Activated naive CD4-positive, alpha-beta T cell treated with anti-CD3 and anti-CD28 coated beads, Interleukin-2, amount 50 U/mL, for 16 hours (primary cell): ENCODE measurements around the gene CLCNKB.
"Not testable (repeated sequence)": the region's sequence is repeated elsewhere in the genome, so short reads cannot be mapped to it uniquely, and the experiment has no call there.

ENCODE experiments used
- DNase-seq: peaks from one replicate; pipeline ENCODE4 v3.0.0-alpha.2; 2020

CLCNKB gene

GRCh38 chr1:16036461-16036860, 7.1 kb upstream of the CLCNKB start:
- DNase-seq, result not testable (repeated sequence)

- no peak for DNase-seq
These were observed 5.0 kb upstream of the CLCNKB start for GRCh38 chr1:16038620-16038912.

DNA sequence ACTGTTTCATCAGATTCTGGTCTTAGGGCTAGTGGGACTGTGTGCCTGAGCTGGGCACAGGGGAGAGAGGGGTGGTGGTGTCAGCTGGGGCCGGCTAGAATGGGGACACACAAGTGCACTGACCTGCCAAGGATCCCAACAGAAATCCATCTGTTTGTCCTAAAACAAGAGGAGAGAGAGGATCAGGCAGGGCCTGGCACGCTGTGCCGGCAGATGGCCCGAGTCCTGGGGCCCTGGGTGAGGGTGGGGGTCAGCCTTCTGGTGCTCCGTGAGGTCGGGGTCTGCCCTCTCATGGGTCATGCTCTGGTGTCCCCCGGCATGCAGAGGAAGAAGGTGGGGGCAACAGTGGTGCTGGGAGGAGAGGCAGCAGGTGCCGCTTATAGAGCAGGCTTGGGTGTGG, 3.7 kb upstream of the CLCNKB start:
- not testable (repeated sequence) for DNase-seq

GRCh38 chr1:16041200-16041599, 2.4 kb upstream of the CLCNKB start:
- no peak for DNase-seq

GRCh38 chr1:16042096-16042495, 1.5 kb upstream of the CLCNKB start:
- DNase-seq, result no peak

GRCh38 chr1:16042654-16043053, 928 bp upstream of the CLCNKB start:
- DNase-seq, result not testable (repeated sequence)

DNA sequence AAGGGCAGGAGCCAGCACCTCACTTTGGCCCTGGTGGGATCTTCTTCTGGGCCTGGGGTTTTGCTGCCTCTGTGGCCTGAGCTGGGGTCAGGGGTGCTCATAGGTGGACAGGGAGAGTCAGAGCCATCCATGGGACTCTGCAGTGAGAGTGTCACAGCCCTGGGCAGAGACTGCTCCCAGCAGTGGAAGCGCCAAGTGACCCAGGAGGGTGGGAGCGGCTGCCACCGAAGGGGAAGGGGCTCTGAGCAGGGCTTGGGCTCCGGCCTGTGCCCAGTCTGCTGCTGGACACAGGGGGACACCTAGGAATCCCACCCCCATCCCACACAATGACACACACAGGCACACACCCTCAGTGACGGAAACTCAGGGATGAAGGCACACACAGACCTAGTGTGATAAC, 368 bp downstream of the CLCNKB start:
- no peak for DNase-seq

DNA sequence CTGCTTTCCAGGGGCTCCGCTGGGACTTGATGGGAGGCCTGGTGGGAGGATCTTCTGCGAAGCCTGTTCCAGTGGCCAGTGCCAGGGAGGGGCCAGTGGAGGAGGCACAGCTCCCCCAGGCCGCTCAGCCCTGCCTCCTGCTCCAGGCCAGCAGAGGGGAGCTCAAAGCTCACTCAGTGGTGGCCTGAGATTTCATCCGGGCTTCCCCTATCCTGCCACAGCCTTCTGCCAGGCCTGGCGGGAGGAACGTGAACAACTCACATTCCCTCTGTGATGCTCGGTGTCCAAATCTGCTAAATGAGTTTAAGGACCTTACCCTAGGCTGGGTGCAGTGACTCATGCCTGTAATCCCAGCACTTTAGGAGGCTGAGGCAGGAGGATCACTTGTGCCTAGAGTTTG, 3.3 kb downstream of the CLCNKB start:
- no peak for DNase-seq

DNA sequence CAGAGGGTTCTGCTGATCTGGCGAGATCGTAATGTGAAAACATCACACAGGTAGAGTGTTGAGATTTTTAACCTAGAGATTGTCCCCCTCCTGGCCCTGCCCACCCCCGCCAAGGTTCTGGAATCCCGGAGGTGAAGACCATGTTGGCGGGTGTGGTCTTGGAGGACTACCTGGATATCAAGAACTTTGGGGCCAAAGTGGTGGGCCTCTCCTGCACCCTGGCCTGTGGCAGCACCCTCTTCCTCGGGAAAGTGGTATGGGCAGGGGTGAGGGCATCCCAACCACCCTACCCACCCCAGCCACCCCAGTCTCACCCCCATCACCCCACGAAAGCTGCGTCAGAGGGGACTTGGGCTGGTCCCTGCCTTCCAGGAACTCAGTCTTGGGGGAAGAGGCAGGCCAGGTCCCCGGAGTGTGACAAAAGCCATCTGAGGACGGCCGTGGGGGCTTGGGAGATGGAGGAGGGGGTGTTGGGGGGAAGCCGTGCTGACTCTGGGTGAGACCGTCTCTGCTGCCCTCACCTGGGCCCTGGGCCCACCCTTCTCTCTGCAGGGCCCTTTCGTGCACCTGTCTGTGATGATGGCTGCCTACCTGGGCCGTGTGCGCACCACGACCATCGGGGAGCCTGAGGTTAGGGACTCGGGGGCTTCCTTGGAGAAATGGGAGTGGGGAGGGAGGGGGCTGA, 4.4 kb downstream of the CLCNKB start:
- no peak for DNase-seq

DNA sequence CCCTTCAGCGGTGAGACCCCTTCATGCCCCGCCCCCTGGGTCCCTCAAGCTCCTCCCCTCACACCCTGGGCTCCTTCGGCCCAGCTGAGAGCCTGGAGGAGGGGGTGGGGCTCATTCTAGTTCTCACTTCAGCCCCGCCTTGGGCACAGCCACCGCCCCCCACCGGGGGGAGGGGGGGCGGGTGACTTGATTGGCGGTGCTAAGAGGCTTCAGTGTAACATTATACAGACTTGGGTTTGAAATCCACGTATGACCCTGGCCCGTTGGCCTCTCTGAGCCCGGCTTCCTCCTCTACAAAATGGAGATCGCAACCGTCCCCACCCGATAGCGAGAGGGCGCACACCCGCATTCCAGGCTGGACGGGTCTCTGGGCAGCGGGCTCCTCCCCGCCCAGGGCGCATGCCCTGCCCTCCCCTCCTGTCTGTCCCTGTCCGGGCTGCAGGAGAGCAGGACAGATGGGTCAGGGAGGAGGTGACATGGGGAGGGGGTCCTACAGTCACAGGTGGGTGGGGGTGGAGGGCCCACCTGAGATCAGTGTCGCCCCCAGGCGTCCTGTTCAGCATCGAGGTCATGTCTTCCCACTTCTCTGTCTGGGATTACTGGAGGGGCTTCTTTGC, 5.1 kb downstream of the CLCNKB start:
- peak; percentile 44 for DNase-seq

- DNase-seq, result no peak
These were observed 6.7 kb downstream of the CLCNKB start for GRCh38 chr1:16050328-16050727.

DNA sequence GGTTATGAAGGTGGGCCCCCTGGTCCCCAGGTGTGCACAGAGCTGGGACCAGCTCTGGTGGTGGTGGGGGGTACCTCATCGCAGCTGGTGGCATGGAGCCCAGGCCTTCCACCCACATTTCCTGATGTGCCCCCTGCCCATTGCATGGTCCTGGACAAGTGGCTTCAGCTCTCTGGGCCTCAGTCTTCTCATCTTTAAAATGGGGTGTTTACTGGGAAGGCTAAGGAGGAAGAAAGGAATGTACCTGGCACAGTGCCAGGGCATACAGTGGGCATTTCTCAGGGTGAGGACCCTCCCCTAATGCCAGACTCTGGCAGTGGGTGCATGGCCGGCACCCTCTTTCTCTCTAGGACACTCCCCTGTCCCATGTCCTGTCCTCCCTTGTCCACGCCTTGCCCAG, 7.5 kb downstream of the CLCNKB start:
- DNase-seq, result no peak

- not testable (repeated sequence) for DNase-seq
These were observed 8.4 kb downstream of the CLCNKB start for GRCh38 chr1:16051949-16052348.

DNA sequence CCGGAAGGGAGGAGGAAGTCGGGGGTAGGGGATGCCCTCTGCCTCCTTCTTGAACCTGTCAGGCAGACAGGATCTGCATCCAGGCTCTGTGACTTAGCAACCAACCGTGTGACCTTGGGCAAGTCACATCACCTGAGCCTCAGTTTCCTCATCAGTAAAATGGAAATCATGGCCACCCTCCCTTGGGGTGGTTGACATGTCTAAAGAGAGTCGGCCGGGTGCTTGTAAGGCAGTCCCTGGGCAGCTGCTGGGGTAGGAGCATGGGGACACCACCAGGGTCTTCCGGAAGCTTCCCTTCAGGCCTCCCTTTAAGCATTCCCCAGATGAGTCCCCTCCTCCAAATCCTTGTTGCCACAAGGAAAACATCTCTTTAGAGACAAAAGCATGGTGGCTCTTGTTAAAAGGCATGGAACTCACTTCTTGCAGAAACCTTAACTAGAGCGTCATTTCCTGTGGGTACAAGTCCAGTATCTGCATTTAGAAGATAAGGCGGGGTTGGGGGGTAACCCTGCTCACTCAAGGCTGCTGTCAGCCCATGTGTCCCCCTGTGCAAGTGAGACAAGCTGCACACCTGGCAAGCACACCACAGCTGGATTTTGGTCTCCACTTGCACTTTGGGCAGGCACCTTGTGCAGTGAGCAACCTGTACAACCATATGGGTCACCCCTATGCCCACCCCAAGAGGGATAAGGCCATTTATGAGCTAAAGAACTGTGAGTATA, 10.4 kb downstream of the CLCNKB start:
- DNase-seq, result no peak

- no peak for DNase-seq
These were observed 11.3 kb downstream of the CLCNKB start for GRCh38 chr1:16054598-16055540.

DNA sequence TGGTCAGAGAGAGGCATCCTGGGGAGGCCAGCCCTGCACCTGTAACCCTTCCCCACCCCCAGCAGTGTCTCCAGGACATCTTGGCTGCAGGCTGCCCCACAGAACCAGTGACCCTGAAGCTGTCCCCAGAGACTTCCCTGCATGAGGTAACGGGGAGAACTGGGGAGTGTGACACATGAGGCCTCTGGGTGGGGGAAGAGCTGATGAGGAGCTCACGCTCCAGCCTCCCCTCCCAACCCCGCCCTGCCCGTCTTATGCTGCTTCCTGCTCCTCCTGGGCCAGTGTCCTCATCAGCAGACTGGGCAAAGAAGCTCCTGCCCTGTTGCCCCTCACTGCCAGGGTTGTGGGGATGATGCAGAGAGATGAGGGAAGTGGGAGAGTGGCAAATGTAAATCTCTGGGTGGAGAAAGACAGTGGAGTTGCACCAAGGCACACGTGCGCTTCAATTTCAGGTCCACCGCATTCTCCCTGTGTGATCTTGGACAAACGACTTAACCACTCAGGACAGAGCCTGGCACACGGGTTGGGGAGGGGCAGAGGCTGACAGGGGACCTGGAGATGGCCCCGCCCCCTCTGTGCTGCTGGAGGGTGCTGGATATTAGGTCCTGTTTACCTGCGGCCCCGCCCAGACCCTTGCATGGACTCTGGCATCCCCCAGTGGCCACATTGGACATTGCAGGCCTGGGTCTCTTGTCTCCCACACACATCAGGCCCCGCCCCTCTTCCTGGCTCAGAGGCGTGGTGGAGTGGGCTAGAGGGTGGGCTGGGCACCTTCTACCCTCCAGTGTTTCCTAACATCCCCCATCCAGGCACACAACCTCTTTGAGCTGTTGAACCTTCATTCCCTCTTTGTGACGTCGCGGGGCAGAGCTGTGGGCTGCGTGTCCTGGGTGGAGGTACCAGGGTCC, 12.3 kb downstream of the CLCNKB start:
- DNase-seq, result peak; percentile 77

DNA sequence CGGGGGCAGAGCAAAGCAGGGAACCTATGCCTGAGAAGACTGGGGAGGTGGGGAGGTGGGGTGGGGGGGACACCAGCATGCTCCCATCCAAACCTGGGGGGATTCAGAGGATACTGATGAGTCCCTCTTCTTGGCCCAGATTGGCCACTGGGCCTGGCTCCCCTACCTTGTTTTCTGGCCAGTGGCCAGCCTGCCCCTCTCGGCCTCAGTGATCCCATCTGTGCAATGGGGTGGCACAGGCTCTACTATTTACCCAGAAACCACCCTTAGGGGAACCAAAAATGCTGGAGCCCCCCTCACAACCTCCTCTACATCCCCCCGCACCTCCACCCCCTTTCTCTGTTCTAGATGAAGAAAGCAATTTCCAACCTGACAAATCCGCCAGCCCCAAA, 12.9 kb downstream of the CLCNKB start:
- not testable (repeated sequence) for DNase-seq

GRCh38 chr1:16057314-16057915, 13.8 kb downstream of the CLCNKB start:
- DNase-seq, result not testable (repeated sequence)

GRCh38 chr1:16058394-16059120, 15.0 kb downstream of the CLCNKB start:
- DNase-seq, result not testable (repeated sequence)

- no peak for DNase-seq
These were observed 17.7 kb downstream of the CLCNKB start for GRCh38 chr1:16061266-16061665.
